ENCODE data around the gene DENND2A.

DENND2A gene

DNA sequence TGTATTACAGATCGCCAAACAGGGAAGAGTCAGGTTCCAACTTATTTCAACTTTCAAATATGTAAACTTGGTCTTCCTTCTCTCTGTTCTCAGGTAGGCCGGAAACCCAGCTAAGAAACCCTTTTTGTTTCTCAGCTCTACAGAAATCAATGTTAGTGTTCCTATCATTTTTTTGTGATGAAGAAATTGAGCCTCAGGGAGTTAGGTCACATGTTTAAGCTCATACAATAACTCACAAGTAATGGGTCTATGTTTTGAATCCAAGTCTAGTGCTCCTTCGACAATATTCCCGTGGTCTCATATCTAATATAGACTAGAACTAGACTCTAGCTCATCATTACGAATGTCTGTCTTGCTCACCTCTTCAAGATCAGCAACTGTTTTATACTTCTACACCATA is 22.3 kb downstream of the DENND2A start:
- in situ Hi-C loops (cut with HindIII; ENCODE audit: low pct_unique_long_range_greater_than_20kb, low sequenced_read_pairs), result no loop called here
- TF ChIP-seq JUND (IDR thresholded peaks at IDR 0.05; ENCODE audit: low read depth), result no peak
- DNase-seq (ENCODE audit: low read depth in 1 of 2, low spot score in 1 of 2), result no peak

DNA sequence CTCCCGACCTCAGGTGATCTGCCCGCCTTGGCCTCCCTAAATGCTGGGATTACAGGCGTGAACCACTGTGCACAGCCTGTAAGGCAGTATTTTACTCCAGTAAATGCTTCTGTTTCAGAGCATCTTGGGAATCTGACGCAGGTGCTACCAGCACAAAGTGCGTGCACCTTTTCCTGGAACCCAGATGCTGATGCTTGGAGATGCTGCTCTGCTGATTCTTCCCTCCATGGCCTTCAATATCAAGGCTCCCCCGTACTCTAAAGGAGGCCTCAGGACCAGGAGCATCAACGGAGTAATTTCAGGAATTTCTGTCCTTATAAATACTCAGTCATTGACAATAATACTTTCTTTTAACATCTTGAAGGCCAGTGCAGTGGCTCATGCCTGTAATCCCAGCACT is 23.5 kb downstream of the DENND2A start:
- no peak for DNase-seq (ENCODE audit: low read depth in 1 of 2, low spot score in 1 of 2)
- TF ChIP-seq JUND (IDR thresholded peaks at IDR 0.05; ENCODE audit: low read depth), result no peak
- in situ Hi-C loops (cut with HindIII; ENCODE audit: low pct_unique_long_range_greater_than_20kb, low sequenced_read_pairs), result no loop called here

- no peak for DNase-seq (ENCODE audit: low read depth in 1 of 2, low spot score in 1 of 2)
- TF ChIP-seq JUND (IDR thresholded peaks at IDR 0.05; ENCODE audit: low read depth), result no peak
- in situ Hi-C loops (cut with HindIII; ENCODE audit: low pct_unique_long_range_greater_than_20kb, low sequenced_read_pairs), result no loop called here
Observed at GRCh38 chr7:140616328-140616727, 24.3 kb downstream of the DENND2A start.

DNA sequence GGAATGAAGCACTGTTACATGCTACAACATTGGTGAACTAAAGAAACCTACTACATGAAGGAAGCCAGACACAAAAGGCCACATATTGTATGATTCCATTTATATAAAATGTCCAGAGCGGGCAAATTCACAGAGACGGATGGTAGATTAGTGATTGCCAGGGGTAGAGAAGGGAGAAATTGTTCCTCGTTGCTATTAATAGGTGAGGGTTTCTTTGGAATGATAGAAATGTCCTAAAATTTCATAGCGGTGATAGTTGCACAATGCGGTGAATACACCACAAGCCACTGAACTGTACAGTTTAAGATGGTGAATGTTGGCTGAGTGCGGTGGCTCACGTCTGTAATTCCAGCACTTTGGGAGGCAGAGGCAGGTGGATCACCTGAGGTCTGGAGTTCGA is 29.0 kb downstream of the DENND2A start:
- TF ChIP-seq JUND (IDR thresholded peaks at IDR 0.05; ENCODE audit: low read depth), result no peak
- no peak for DNase-seq (ENCODE audit: low read depth in 1 of 2, low spot score in 1 of 2)
- in situ Hi-C loops (cut with HindIII; ENCODE audit: low pct_unique_long_range_greater_than_20kb, low sequenced_read_pairs), result no loop called here

- DNase-seq (ENCODE audit: low read depth in 1 of 2, low spot score in 1 of 2), result no peak
- TF ChIP-seq JUND (IDR thresholded peaks at IDR 0.05; ENCODE audit: low read depth), result no peak
- in situ Hi-C loops (cut with HindIII; ENCODE audit: low pct_unique_long_range_greater_than_20kb, low sequenced_read_pairs), result no loop called here
Observed at GRCh38 chr7:140610204-140611165, 30.1 kb downstream of the DENND2A start.

DNA sequence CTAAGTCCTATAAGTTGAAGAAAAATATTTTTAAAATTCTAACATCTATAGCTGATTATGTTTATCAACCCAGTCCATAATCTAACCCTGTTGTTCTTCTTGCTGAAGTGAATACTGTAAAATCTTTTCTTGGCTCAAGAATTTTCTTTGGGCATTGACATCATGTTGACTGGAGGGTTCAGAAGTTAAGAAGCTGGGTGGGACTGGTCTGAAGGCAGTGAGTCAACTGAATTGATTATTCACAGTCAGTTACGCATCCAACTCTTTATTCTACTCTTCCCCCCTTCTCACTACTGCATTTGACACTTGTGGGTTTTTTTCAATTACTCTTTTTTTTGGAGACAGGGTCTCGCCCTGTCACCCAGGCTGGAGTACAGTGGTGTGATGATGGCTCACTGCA is 31.0 kb downstream of the DENND2A start:
- DNase-seq (ENCODE audit: low read depth in 1 of 2, low spot score in 1 of 2), result no peak
- TF ChIP-seq JUND (IDR thresholded peaks at IDR 0.05; ENCODE audit: low read depth), result no peak
- in situ Hi-C loops (cut with HindIII; ENCODE audit: low pct_unique_long_range_greater_than_20kb, low sequenced_read_pairs), result no loop called here

- TF ChIP-seq JUND (IDR thresholded peaks at IDR 0.05; ENCODE audit: low read depth), result no peak
- in situ Hi-C loops (cut with HindIII; ENCODE audit: low pct_unique_long_range_greater_than_20kb, low sequenced_read_pairs), result no loop called here
- DNase-seq (ENCODE audit: low read depth in 1 of 2, low spot score in 1 of 2), result no peak
Observed at GRCh38 chr7:140607441-140607989, 33.1 kb downstream of the DENND2A start.

DNA sequence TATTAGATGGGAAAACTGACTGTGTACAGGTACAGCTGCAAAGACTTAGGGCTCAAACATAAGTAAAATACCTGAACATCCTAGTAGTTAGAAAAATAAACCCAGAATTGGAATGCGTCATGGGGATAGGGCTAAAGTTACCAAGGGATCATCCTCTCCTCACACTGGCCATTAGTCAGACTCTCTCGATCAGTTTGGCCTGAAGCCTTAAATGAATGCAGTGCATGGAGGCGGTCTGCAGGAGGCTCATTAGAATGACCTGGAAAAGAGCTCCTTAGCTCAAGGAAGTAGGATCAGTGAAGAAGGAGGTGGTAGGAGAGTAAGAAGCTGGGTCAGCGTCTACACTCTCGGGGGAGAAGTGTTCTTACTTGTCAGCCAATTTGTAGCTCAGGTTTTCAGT is 35.3 kb downstream of the DENND2A start:
- no peak for DNase-seq (ENCODE audit: low read depth in 1 of 2, low spot score in 1 of 2)

DNA sequence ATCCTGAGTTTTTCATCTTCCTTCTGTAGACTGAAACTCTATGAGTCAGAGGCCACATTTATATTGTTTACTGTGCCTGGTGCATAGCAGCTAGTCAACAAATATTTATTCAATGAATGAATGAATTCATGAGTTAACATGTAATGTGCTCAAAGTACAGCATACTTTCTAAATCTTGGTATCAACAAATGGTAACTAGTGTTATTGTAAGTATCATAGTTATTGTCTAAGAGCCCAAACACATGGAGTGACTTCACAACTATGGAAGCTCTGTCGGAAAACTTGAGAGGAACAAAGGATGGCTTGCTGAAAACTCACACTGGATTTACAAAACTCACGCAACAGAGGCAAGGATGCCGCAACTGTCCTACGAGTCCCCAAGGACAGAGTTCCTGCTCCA is 35.9 kb downstream of the DENND2A start:
- TF ChIP-seq JUND (IDR thresholded peaks at IDR 0.05; ENCODE audit: low read depth), result no peak
- in situ Hi-C loops (cut with HindIII; ENCODE audit: low pct_unique_long_range_greater_than_20kb, low sequenced_read_pairs), result no loop called here
- no peak for DNase-seq (ENCODE audit: low read depth in 1 of 2, low spot score in 1 of 2)

More for the DNA sequence above, 35.3 kb downstream of the DENND2A start:
- no peak for TF ChIP-seq JUND (IDR thresholded peaks at IDR 0.05; ENCODE audit: low read depth)
- in situ Hi-C loops (cut with HindIII; ENCODE audit: low pct_unique_long_range_greater_than_20kb, low sequenced_read_pairs), result no loop called here

GRCh38 chr7:140604076-140604475 is 36.5 kb downstream of the DENND2A start:
- TF ChIP-seq JUND (IDR thresholded peaks at IDR 0.05; ENCODE audit: low read depth), result no peak
- DNase-seq (ENCODE audit: low read depth in 1 of 2, low spot score in 1 of 2), result no peak
- in situ Hi-C loops (cut with HindIII; ENCODE audit: low pct_unique_long_range_greater_than_20kb, low sequenced_read_pairs), result no loop called here

DNA sequence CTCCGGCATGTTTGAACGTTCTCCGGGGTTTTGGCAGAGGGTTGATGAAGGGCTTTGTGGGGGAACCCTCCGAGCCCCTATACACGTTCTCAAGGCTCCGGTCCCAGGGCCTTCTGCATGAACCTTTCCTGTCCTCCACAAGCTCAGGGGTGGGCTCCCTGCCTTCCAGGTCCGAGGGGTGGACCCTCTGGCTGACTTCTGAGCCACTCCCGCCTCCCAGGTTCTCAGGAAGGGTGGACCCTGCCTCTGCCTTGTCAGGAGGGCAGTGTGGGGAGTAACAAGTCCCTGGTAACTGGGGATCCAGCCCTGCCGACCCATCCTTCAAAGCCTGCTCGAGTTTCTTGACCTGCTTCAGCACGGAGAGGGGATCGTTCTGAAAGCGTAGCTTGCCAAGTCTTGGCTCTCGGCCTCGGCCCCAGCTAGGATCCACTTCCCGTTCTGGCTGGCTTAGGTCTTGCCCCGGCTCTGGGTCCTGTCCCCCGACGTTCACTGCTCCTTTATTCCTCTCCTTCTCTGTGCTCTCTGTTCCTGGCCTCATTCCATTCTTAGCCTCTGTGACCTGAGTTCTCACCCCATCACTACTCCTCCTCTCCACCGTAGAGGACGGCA is 38.9 kb downstream of the DENND2A start:
- in situ Hi-C loops (cut with HindIII; ENCODE audit: low pct_unique_long_range_greater_than_20kb, low sequenced_read_pairs), result no loop called here
- no peak for DNase-seq (ENCODE audit: low read depth in 1 of 2, low spot score in 1 of 2)
- TF ChIP-seq JUND (IDR thresholded peaks at IDR 0.05; ENCODE audit: low read depth), result no peak

DNA sequence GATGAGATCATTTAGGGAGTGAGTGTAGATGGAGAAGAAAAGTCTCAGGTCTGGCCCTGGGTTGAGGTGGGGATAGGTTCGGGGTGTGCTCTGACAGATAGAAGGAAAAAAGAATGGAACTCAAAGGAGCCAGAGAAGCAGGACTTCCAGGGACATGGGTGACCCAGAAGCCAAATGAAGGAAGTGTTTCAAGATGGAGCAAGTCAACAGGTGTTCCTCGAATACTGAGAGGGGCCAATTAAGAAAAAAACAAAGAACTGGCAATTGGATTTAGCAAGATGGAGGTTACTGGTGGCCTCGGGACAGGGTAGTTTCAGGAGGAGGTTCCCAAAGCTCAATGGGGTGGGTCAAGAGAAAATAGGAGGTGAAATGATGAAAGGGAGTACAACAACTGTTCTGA is 40.3 kb downstream of the DENND2A start:
- TF ChIP-seq JUND (IDR thresholded peaks at IDR 0.05; ENCODE audit: low read depth), result no peak
- in situ Hi-C loops (cut with HindIII; ENCODE audit: low pct_unique_long_range_greater_than_20kb, low sequenced_read_pairs), result no loop called here
- DNase-seq (ENCODE audit: low read depth in 1 of 2, low spot score in 1 of 2), result no peak

DNA sequence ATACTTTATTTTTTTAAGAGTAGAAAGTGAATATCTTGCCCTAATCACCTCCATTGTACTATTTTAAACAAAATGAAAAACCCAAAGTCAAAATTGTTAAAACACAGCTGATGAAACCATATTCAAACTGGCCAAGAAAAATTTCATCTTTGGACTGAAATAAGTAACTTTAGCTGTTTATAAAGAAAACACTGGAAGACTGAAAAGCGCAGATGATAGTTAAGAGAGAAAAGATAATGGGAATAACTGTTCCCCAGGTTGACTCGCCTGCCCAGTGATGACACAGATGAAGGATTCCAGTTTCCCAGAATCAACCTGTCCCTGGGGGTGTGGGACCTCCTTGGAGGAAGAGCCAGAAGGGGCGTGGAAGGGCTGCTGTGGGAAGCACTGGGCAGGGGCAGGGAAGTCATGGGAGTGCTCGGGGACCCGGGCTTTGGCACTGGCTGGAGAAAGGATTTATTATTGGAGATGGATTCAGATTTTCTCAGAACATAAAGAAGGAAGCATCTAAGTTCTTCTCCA is 43.1 kb downstream of the DENND2A start:
- DNase-seq (ENCODE audit: low read depth in 1 of 2, low spot score in 1 of 2), result no peak
- TF ChIP-seq JUND (IDR thresholded peaks at IDR 0.05; ENCODE audit: low read depth), result no peak
- in situ Hi-C loops (cut with HindIII; ENCODE audit: low pct_unique_long_range_greater_than_20kb, low sequenced_read_pairs), result no loop called here
